OCI-M2 (cell line): ENCODE results near the gene CDK13.
"Not testable (repeated sequence)": the region's sequence is repeated elsewhere in the genome, so short reads cannot be mapped to it uniquely, and the experiment has no call there.

ENCODE experiments used
- DNase-seq: peaks from one replicate; lab custom pipeline; 2025; ENCODE audit not compliant: unreplicated experiment; lab: John Stamatoyannopoulos, UW

CDK13 gene

GRCh38 chr7:39949971-39950472 is at the start of gene CDK13:
CDK13 (plus strand) TSS chr7:39950256; CDS start chr7:39950642, 386 bp downstream.
- DNase-seq, result no peak

GRCh38 chr7:39904077-39904486 is 46.0 kb upstream of the CDK13 start:
- DNase-seq, result no peak

- no peak for DNase-seq
Measured at GRCh38 chr7:39908141-39908540, 41.9 kb upstream of the CDK13 start.

- DNase-seq, result no peak
Measured at GRCh38 chr7:39908973-39909372, 41.1 kb upstream of the CDK13 start.

- no peak for DNase-seq
Measured at GRCh38 chr7:39909526-39909925, 40.5 kb upstream of the CDK13 start.

- DNase-seq, result no peak
Measured at GRCh38 chr7:39910108-39910869, 39.8 kb upstream of the CDK13 start.

GRCh38 chr7:39911167-39911566 is 38.9 kb upstream of the CDK13 start:
- no peak for DNase-seq

- DNase-seq, result not testable (repeated sequence)
Measured at GRCh38 chr7:39915847-39916246, 34.2 kb upstream of the CDK13 start.

GRCh38 chr7:39919646-39920045 is 30.4 kb upstream of the CDK13 start:
- DNase-seq, result no peak

GRCh38 chr7:39921506-39922175 is 28.4 kb upstream of the CDK13 start:
- DNase-seq, result no peak

GRCh38 chr7:39922580-39922979 is 27.5 kb upstream of the CDK13 start:
- no peak for DNase-seq

- DNase-seq, result no peak
Measured at GRCh38 chr7:39923091-39923490, 27.0 kb upstream of the CDK13 start.

- no peak for DNase-seq
Measured at GRCh38 chr7:39924122-39924521, 25.9 kb upstream of the CDK13 start.

- DNase-seq, result no peak
Measured at GRCh38 chr7:39926111-39926510, 23.9 kb upstream of the CDK13 start.

GRCh38 chr7:39927018-39927417 is 23.0 kb upstream of the CDK13 start:
- no peak for DNase-seq

GRCh38 chr7:39934132-39934531 is 15.9 kb upstream of the CDK13 start:
- no peak for DNase-seq

- no peak for DNase-seq
Measured at GRCh38 chr7:39936761-39937160, 13.3 kb upstream of the CDK13 start.

- no peak for DNase-seq
Measured at GRCh38 chr7:39937366-39938153, 12.5 kb upstream of the CDK13 start.

GRCh38 chr7:39942883-39943282 is 7.2 kb upstream of the CDK13 start:
- DNase-seq, result no peak

- no peak for DNase-seq
Measured at GRCh38 chr7:39946693-39947092, 3.4 kb upstream of the CDK13 start.

- no peak for DNase-seq
Measured at GRCh38 chr7:39948375-39948955, 1.6 kb upstream of the CDK13 start.
